ENCODE measurements around the gene PRAF2.

Gene PRAF2

DNA sequence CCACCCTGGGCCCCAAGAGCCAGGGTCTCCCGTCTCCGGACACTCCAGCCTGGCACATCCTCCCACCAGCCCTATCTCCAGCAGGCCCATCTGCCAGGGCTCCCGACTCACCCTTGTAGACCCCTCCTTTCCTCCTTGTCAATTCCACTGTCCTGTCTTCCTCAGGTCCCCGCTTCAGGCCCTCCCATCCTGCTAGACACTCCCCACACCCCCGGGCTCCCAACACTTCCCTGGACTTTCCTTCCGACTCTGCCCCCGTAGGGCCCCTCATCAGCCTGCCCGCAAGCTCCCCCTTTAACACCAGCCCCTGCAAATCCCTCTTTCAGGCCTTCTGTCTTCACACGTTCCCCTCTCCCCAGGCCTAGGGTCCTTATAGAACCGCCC is 1.1 kb downstream of the PRAF2 start:
- no peak overlapping the region for H3K27ac ChIP-seq (ENCODE audit: low read depth, low read length)
- peaks cover 16% of the 10 kb centered on the region; the same call in 1 of the 2 replicates for H3K36me3 ChIP-seq (ENCODE audit: control insufficient read depth, insufficient read depth, low read length)
- H3K27me3 ChIP-seq (ENCODE audit: control insufficient read depth, insufficient read depth, low read length): no peaks in the 10 kb centered on the region
- peak overlapping the region; percentile 71 for H3K4me3 ChIP-seq (ENCODE audit: low read depth, low read length)
- H3K4me1 ChIP-seq (ENCODE audit: control insufficient read depth, insufficient read depth, low read length): no peaks in the 10 kb centered on the region
- H3K9ac ChIP-seq (ENCODE audit: low read depth, low read length): no peak overlapping the region
- peaks cover 35% of the 10 kb centered on the region for H3K9me3 ChIP-seq (ENCODE audit: control insufficient read depth, insufficient read depth, low read length)

- H3K9me3 ChIP-seq (ENCODE audit: control insufficient read depth, insufficient read depth, low read length): peaks cover 31% of the 10 kb centered on the region
- no peak overlapping the region for H3K27ac ChIP-seq (ENCODE audit: low read depth, low read length)
- no peaks in the 10 kb centered on the region for H3K27me3 ChIP-seq (ENCODE audit: control insufficient read depth, insufficient read depth, low read length)
- peak overlapping the region; percentile 71 for H3K4me3 ChIP-seq (ENCODE audit: low read depth, low read length)
- no peaks in the 10 kb centered on the region for H3K4me1 ChIP-seq (ENCODE audit: control insufficient read depth, insufficient read depth, low read length)
- no peak overlapping the region for H3K9ac ChIP-seq (ENCODE audit: low read depth, low read length)
- H3K36me3 ChIP-seq (ENCODE audit: control insufficient read depth, insufficient read depth, low read length): peaks cover 10% of the 10 kb centered on the region; the same call in 1 of the 2 replicates
Measured at GRCh38 chrX:49071877-49072711, 1.7 kb downstream of the PRAF2 start.

DNA sequence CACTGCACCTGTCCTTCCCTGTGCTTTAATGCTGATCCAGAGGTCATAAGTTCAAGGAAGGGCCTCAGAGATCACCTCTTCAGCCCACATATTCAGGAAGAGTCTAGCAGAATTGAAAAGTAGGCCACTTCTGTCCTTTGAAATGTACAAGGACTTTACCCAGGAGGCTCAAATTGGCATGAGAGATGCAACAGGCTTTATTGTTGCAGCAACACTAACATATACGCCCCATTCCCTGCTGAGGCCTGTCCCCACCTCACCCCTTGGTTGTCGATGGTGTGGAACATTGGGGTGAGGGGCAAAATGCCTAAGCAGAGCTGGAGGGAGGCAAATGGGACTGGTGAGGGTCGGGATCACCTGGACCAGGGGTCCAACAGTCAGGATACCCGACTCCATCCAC is 2.8 kb downstream of the PRAF2 start:
- Histone ChIP-seq H3K27ac (ENCODE audit: low read depth, low read length) (no peak overlapping the region), H3K9me3 (ENCODE audit: control insufficient read depth, insufficient read depth, low read length) (peaks cover 28% of the 10 kb centered on the region), H3K9ac (ENCODE audit: low read depth, low read length) (no peak overlapping the region), H3K4me3 (ENCODE audit: low read depth, low read length) (no peak overlapping the region), H3K36me3 (ENCODE audit: control insufficient read depth, insufficient read depth, low read length) (peaks cover 6% of the 10 kb centered on the region; the same call in 1 of the 2 replicates), H3K4me1 (ENCODE audit: control insufficient read depth, insufficient read depth, low read length) (no peaks in the 10 kb centered on the region), H3K27me3 (ENCODE audit: control insufficient read depth, insufficient read depth, low read length) (no peaks in the 10 kb centered on the region)

- Histone ChIP-seq H3K4me1 (ENCODE audit: control insufficient read depth, insufficient read depth, low read length) (no peaks in the 10 kb centered on the region), H3K27me3 (ENCODE audit: control insufficient read depth, insufficient read depth, low read length) (no peaks in the 10 kb centered on the region), H3K4me3 (ENCODE audit: low read depth, low read length) (no peak overlapping the region), H3K9ac (ENCODE audit: low read depth, low read length) (no peak overlapping the region), H3K36me3 (ENCODE audit: control insufficient read depth, insufficient read depth, low read length) (peaks cover 13% of the 10 kb centered on the region; the same call in 1 of the 2 replicates), H3K9me3 (ENCODE audit: control insufficient read depth, insufficient read depth, low read length) (peaks cover 26% of the 10 kb centered on the region), H3K27ac (ENCODE audit: low read depth, low read length) (no peak overlapping the region)
Measured at GRCh38 chrX:49069038-49069437, 4.8 kb downstream of the PRAF2 start.

- Histone ChIP-seq H3K9ac (ENCODE audit: low read depth, low read length) (no peak overlapping the region), H3K27me3 (ENCODE audit: control insufficient read depth, insufficient read depth, low read length) (no peaks in the 10 kb centered on the region), H3K4me3 (ENCODE audit: low read depth, low read length) (no peak overlapping the region)
Measured at GRCh38 chrX:49067285-49068120, 6.3 kb downstream of the PRAF2 start.

DNA sequence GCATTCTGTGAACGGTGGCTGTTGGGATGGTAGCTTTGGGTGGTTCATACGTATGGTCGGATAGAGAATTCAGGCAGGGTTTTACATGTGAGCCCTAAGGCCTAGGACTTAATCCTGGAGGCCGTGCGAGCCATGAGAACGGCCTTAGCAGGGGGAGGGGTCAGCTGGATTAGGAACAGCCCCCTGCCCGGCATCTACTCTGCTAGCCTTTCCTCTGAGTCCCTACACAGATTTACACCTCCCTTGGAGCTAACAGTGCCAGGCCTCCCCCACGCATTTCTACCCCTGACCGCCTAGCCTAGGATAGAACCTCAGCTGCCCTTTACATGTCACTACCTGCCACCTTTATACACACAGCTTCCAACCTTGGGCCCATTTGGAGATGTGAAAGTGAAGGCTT is 7.1 kb downstream of the PRAF2 start:
- no peak overlapping the region for H3K27ac ChIP-seq (ENCODE audit: low read depth, low read length)
- no peak overlapping the region for H3K9ac ChIP-seq (ENCODE audit: low read depth, low read length)
- H3K36me3 ChIP-seq (ENCODE audit: control insufficient read depth, insufficient read depth, low read length): peaks cover 16% of the 10 kb centered on the region; the same call in 1 of the 2 replicates
- no peaks in the 10 kb centered on the region for H3K27me3 ChIP-seq (ENCODE audit: control insufficient read depth, insufficient read depth, low read length)
- no peaks in the 10 kb centered on the region for H3K4me1 ChIP-seq (ENCODE audit: control insufficient read depth, insufficient read depth, low read length)
- H3K4me3 ChIP-seq (ENCODE audit: low read depth, low read length): no peak overlapping the region
- peaks cover 33% of the 10 kb centered on the region for H3K9me3 ChIP-seq (ENCODE audit: control insufficient read depth, insufficient read depth, low read length)

More at GRCh38 chrX:49067285-49068120, 6.3 kb downstream of the PRAF2 start:
- Histone ChIP-seq H3K27ac (ENCODE audit: low read depth, low read length) (no peak overlapping the region), H3K36me3 (ENCODE audit: control insufficient read depth, insufficient read depth, low read length) (peaks cover 16% of the 10 kb centered on the region; the same call in 1 of the 2 replicates), H3K4me1 (ENCODE audit: control insufficient read depth, insufficient read depth, low read length) (no peaks in the 10 kb centered on the region), H3K9me3 (ENCODE audit: control insufficient read depth, insufficient read depth, low read length) (peaks cover 26% of the 10 kb centered on the region)

- Histone ChIP-seq H3K27ac (ENCODE audit: low read depth, low read length) (no peak overlapping the region), H3K36me3 (ENCODE audit: control insufficient read depth, insufficient read depth, low read length) (peaks cover 16% of the 10 kb centered on the region; the same call in 1 of the 2 replicates), H3K27me3 (ENCODE audit: control insufficient read depth, insufficient read depth, low read length) (no peaks in the 10 kb centered on the region)
Measured at GRCh38 chrX:49066278-49066677, 7.5 kb downstream of the PRAF2 start.

DNA sequence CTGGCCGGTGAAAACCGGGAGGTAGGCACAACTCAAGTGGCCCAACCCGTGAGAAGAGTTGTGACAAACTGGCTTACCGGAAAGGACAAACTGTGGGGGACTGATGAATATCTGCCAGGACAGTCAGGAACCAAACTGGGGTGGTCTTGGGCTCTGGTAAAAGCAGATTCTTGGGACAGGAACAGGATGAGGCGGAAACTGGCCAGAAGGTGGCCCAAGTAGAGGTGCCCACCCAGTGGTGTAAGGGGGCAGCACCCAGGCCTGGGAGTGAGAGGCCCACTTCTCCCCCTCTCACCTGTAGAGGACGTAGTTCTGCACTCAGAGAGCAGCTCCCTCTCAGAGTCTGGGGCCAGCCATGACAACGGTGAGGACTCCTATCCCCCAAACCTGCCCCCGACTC is 9.1 kb downstream of the PRAF2 start:
- H3K9me3 ChIP-seq (ENCODE audit: control insufficient read depth, insufficient read depth, low read length): peaks cover 33% of the 10 kb centered on the region
- H3K4me3 ChIP-seq (ENCODE audit: low read depth, low read length): no peak overlapping the region
- H3K9ac ChIP-seq (ENCODE audit: low read depth, low read length): no peak overlapping the region
- H3K36me3 ChIP-seq (ENCODE audit: control insufficient read depth, insufficient read depth, low read length): peaks cover 16% of the 10 kb centered on the region; the same call in 1 of the 2 replicates
- H3K27me3 ChIP-seq (ENCODE audit: control insufficient read depth, insufficient read depth, low read length): no peaks in the 10 kb centered on the region
- H3K4me1 ChIP-seq (ENCODE audit: control insufficient read depth, insufficient read depth, low read length): no peaks in the 10 kb centered on the region
- H3K27ac ChIP-seq (ENCODE audit: low read depth, low read length): no peak overlapping the region

More at GRCh38 chrX:49066278-49066677, 7.5 kb downstream of the PRAF2 start:
- Histone ChIP-seq H3K4me3 (ENCODE audit: low read depth, low read length) (no peak overlapping the region), H3K9ac (ENCODE audit: low read depth, low read length) (no peak overlapping the region), H3K9me3 (ENCODE audit: control insufficient read depth, insufficient read depth, low read length) (peaks cover 33% of the 10 kb centered on the region), H3K4me1 (ENCODE audit: control insufficient read depth, insufficient read depth, low read length) (no peaks in the 10 kb centered on the region)

DNA sequence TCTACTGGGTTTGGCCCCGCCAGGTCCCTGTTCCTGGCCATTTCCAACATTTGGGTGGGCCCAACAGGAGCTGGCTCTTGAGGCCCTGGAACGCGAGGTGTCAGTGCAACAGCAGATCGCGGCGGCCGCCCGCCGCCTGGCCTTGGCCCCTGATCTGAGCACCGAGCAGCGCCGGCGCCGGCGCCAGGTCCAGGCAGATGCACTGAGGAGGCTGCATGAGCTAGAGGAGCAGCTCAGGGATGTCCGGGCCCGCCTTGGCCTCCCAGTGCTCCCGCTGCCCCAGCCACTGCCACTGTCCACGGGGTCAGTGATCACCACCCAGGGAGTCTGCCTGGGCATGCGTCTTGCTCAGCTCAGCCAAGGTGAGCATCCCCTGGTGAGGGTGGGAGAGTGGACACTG is 9.5 kb downstream of the PRAF2 start:
- peaks cover 33% of the 10 kb centered on the region for H3K9me3 ChIP-seq (ENCODE audit: control insufficient read depth, insufficient read depth, low read length)
- H3K4me1 ChIP-seq (ENCODE audit: control insufficient read depth, insufficient read depth, low read length): no peaks in the 10 kb centered on the region
- no peak overlapping the region for H3K4me3 ChIP-seq (ENCODE audit: low read depth, low read length)
- peaks cover 16% of the 10 kb centered on the region; the same call in 1 of the 2 replicates for H3K36me3 ChIP-seq (ENCODE audit: control insufficient read depth, insufficient read depth, low read length)
- H3K27me3 ChIP-seq (ENCODE audit: control insufficient read depth, insufficient read depth, low read length): no peaks in the 10 kb centered on the region
- H3K9ac ChIP-seq (ENCODE audit: low read depth, low read length): no peak overlapping the region
- H3K27ac ChIP-seq (ENCODE audit: low read depth, low read length): no peak overlapping the region

- peaks cover 28% of the 10 kb centered on the region for H3K9me3 ChIP-seq (ENCODE audit: control insufficient read depth, insufficient read depth, low read length)
- no peak overlapping the region for H3K4me3 ChIP-seq (ENCODE audit: low read depth, low read length)
- no peak overlapping the region for H3K9ac ChIP-seq (ENCODE audit: low read depth, low read length)
- H3K4me1 ChIP-seq (ENCODE audit: control insufficient read depth, insufficient read depth, low read length): no peaks in the 10 kb centered on the region
- H3K36me3 ChIP-seq (ENCODE audit: control insufficient read depth, insufficient read depth, low read length): peaks cover 16% of the 10 kb centered on the region; the same call in 1 of the 2 replicates
- no peak overlapping the region for H3K27ac ChIP-seq (ENCODE audit: low read depth, low read length)
- no peaks in the 10 kb centered on the region for H3K27me3 ChIP-seq (ENCODE audit: control insufficient read depth, insufficient read depth, low read length)
Measured at GRCh38 chrX:49063715-49064114, 10.1 kb downstream of the PRAF2 start.
